ENCODE measurements around the gene FOXO1. TPM values are rescaled to one million over a fixed set of nuclear protein-coding genes. Genes with fewer than 3 reads are reported as not detected.

The FOXO1 gene
- total RNA-seq = 0.26 and 0.32 TPM in 2 replicates

GRCh38 chr13:40666045-40666932, at the start of gene FOXO1:
FOXO1 (minus strand) TSS chr13:40666641; CDS start chr13:40666212, 429 bp downstream.

Other genes starting within 250 kb of the FOXO1 start
- 12.6 and 13.5 TPM in 2 replicates for gene MRPS31, start 104.5 kb upstream of the FOXO1 start, total RNA-seq
- 9.8 and 12.1 TPM in 2 replicates for gene SLC25A15, start 123.0 kb upstream of the FOXO1 start, total RNA-seq

All from bronchial smooth muscle cell (primary cell).